T-helper 2 cell treated with Interferon-gamma antibody and Interleukin-4, amounts not matched to agents 5 μg/mL and 100 μg/mL, for 36 hours (primary cell): ENCODE data around the gene GSG1L.

Experiments used
- DNase-seq: peaks from one replicate; pipeline ENCODE4 v3.0.0; 2021; ENCODE audit warnings: low spot score
- H3K27ac Mint-ChIP-seq: one replicate; pipeline ENCODE4 v1.8.0; 2021; ENCODE audit warnings: mild to moderate bottlenecking, mixed read lengths
- H3K27me3 Mint-ChIP-seq: one replicate; pipeline ENCODE4 v1.8.0; 2021; ENCODE audit warnings: low read depth, mixed read lengths
- H3K36me3 Mint-ChIP-seq: one replicate; pipeline ENCODE4 v1.8.0; 2021; ENCODE audit warnings: low read depth, mixed read lengths
- H3K4me1 Mint-ChIP-seq: one replicate; pipeline ENCODE4 v1.8.0; 2021; ENCODE audit warnings: low read depth, mixed read lengths
- H3K4me3 Mint-ChIP-seq: one replicate; pipeline ENCODE4 v1.8.0; 2022; ENCODE audit warnings: mild to moderate bottlenecking, moderate library complexity, mixed read lengths
- H3K9me3 Mint-ChIP-seq: one replicate; pipeline ENCODE4 v1.8.0; 2021; ENCODE audit warnings: mixed read lengths

Gene GSG1L

GRCh38 chr16:28098959-28099945, 35.7 kb upstream of the GSG1L start:
- Mint-ChIP-seq H3K4me1 (no peaks in the 10 kb centered on the region), H3K4me3 (no peak overlapping the region), H3K27me3 (no peaks in the 10 kb centered on the region), H3K9me3 (no peaks in the 10 kb centered on the region), H3K27ac (no peak overlapping the region), H3K36me3 (peaks cover 47% of the 10 kb centered on the region)
- DNase-seq: no peak

DNA sequence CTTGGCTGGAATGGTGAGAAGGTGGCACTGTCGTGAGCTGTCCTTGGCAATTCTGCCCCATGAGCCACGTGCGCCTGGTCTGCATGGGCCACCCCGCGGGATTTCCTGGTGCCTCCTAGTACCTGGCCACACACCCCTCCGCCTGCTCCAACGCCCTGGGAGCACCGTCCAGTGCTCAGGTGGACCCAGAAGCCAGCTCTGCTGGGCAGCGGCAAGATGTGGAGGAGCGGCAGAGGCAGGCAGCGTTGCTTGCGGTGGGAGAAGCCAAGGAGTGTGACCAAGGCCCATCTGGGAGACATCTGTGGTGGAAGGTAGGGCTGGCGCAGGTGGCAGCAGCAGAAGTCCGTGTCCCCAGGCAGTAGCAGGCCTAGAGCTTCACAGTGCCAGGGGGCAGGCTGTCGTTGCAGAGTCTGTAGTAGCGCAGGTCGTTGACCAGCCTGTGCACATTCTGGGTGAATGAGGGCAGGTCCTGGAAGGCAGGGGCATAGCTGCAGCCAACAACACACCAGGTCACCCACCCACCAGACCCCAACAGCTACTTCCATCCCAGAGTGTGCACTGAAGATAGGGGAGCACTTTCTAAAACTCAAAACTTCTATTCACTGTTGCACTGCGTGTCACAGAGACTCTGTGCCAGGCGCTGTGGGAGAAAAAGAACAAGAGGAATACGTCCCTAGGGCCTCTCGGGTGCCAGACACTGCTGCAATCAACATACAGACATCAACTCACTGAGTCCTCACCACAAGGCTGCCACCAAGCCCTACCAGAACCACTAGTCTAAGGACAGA, 34.9 kb upstream of the GSG1L start:
- peaks cover 39% of the 10 kb centered on the region for H3K36me3 Mint-ChIP-seq
- H3K4me1 Mint-ChIP-seq: no peaks in the 10 kb centered on the region
- no peaks in the 10 kb centered on the region for H3K27me3 Mint-ChIP-seq
- H3K27ac Mint-ChIP-seq: no peak overlapping the region
- H3K4me3 Mint-ChIP-seq: no peak overlapping the region
- DNase-seq: no peak
- H3K9me3 Mint-ChIP-seq: no peaks in the 10 kb centered on the region

- DNase-seq: no peak
- Mint-ChIP-seq H3K27me3 (no peaks in the 10 kb centered on the region), H3K27ac (peak overlapping the region; percentile 34), H3K4me3 (no peak overlapping the region), H3K36me3 (peaks cover 33% of the 10 kb centered on the region), H3K4me1 (no peaks in the 10 kb centered on the region), H3K9me3 (no peaks in the 10 kb centered on the region)
Measured at GRCh38 chr16:28096983-28097899, 33.7 kb upstream of the GSG1L start.

- H3K9me3 Mint-ChIP-seq: no peaks in the 10 kb centered on the region
- no peak for DNase-seq
- no peaks in the 10 kb centered on the region for H3K27me3 Mint-ChIP-seq
- H3K36me3 Mint-ChIP-seq: peaks cover 13% of the 10 kb centered on the region
- H3K27ac Mint-ChIP-seq: no peak overlapping the region
- H3K4me3 Mint-ChIP-seq: no peak overlapping the region
- H3K4me1 Mint-ChIP-seq: no peaks in the 10 kb centered on the region
Measured at GRCh38 chr16:28093385-28093725, 29.8 kb upstream of the GSG1L start.

- H3K27me3 Mint-ChIP-seq: no peaks in the 10 kb centered on the region
- no peak overlapping the region for H3K4me3 Mint-ChIP-seq
- H3K36me3 Mint-ChIP-seq: peaks cover 11% of the 10 kb centered on the region
- no peak for DNase-seq
- H3K9me3 Mint-ChIP-seq: no peaks in the 10 kb centered on the region
- H3K27ac Mint-ChIP-seq: no peak overlapping the region
- H3K4me1 Mint-ChIP-seq: no peaks in the 10 kb centered on the region
Measured at GRCh38 chr16:28092721-28093384, 29.3 kb upstream of the GSG1L start.

DNA sequence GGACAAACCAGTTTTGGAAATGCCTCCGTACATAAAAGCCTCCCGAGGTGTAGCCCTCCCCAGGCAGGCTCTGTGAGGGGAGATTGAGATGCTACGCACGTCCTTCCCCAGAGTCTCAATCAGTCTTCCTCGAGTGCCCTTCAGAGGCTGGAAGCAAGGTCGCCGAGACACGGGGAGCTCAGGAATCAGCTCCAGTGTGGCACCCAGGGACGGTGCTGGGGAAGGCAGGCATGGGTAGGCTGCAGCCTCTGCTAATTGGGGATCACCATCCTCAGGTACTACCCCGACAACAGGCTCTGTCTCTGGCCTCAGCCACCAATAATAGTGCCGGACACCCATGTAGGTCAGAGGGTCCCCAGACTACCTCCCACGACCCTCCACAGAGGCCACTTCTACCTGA, 28.1 kb upstream of the GSG1L start:
- peaks cover 2% of the 10 kb centered on the region for H3K36me3 Mint-ChIP-seq
- no peak for DNase-seq
- no peak overlapping the region for H3K4me3 Mint-ChIP-seq
- H3K27me3 Mint-ChIP-seq: no peaks in the 10 kb centered on the region
- no peaks in the 10 kb centered on the region for H3K9me3 Mint-ChIP-seq
- H3K4me1 Mint-ChIP-seq: no peaks in the 10 kb centered on the region
- H3K27ac Mint-ChIP-seq: no peak overlapping the region

GRCh38 chr16:28090646-28091377, 27.3 kb upstream of the GSG1L start:
- no peaks in the 10 kb centered on the region for H3K9me3 Mint-ChIP-seq
- no peak overlapping the region for H3K27ac Mint-ChIP-seq
- H3K27me3 Mint-ChIP-seq: no peaks in the 10 kb centered on the region
- H3K4me3 Mint-ChIP-seq: no peak overlapping the region
- no peak for DNase-seq
- peaks cover 2% of the 10 kb centered on the region for H3K36me3 Mint-ChIP-seq
- H3K4me1 Mint-ChIP-seq: no peaks in the 10 kb centered on the region

GRCh38 chr16:28089992-28090365, 26.5 kb upstream of the GSG1L start:
- no peak for DNase-seq
- no peaks in the 10 kb centered on the region for H3K9me3 Mint-ChIP-seq
- peak overlapping the region; percentile 13 for H3K27ac Mint-ChIP-seq
- no peaks in the 10 kb centered on the region for H3K27me3 Mint-ChIP-seq
- no peak overlapping the region for H3K4me3 Mint-ChIP-seq
- H3K4me1 Mint-ChIP-seq: no peaks in the 10 kb centered on the region
- peaks cover 2% of the 10 kb centered on the region for H3K36me3 Mint-ChIP-seq

GRCh38 chr16:28089205-28089991, 25.9 kb upstream of the GSG1L start:
- Mint-ChIP-seq H3K27me3 (no peaks in the 10 kb centered on the region), H3K4me3 (no peak overlapping the region), H3K4me1 (no peaks in the 10 kb centered on the region), H3K36me3 (peaks cover 2% of the 10 kb centered on the region), H3K9me3 (no peaks in the 10 kb centered on the region), H3K27ac (peak overlapping the region; percentile 13)
- no peak for DNase-seq

DNA sequence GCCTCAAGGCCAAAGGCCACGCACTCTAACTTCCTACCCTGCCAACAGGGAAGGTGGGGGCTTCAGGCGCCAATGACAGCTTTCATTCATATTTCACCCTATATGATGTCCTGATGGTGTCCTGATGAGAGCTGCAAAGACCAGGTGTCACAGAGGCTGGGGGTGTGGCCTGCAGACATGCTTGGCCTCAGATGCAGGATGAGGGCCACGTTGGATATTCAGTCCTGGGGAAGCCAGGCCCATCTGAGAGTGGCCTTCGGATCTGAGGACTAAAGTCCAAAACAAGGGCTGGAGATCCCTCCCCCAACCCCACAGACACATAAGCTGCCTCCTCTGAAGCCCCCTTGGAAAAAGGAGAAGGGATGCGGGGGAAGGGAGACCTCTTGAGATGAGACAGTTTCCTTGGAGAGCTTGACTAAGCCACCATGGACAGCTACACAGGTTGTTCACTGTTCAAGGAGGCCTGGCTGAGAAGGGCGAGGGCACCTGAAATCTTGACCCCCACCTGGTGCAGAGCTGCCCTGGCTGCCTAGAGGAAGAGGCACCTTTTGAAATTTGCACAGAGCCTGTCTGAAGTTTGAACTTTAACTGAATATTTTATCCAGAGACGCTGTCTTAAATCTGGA, 24.3 kb upstream of the GSG1L start:
- no peak for DNase-seq
- H3K4me3 Mint-ChIP-seq: no peak overlapping the region
- peaks cover 2% of the 10 kb centered on the region for H3K36me3 Mint-ChIP-seq
- H3K4me1 Mint-ChIP-seq: no peaks in the 10 kb centered on the region
- H3K27me3 Mint-ChIP-seq: no peaks in the 10 kb centered on the region
- no peak overlapping the region for H3K27ac Mint-ChIP-seq
- H3K9me3 Mint-ChIP-seq: no peaks in the 10 kb centered on the region

DNA sequence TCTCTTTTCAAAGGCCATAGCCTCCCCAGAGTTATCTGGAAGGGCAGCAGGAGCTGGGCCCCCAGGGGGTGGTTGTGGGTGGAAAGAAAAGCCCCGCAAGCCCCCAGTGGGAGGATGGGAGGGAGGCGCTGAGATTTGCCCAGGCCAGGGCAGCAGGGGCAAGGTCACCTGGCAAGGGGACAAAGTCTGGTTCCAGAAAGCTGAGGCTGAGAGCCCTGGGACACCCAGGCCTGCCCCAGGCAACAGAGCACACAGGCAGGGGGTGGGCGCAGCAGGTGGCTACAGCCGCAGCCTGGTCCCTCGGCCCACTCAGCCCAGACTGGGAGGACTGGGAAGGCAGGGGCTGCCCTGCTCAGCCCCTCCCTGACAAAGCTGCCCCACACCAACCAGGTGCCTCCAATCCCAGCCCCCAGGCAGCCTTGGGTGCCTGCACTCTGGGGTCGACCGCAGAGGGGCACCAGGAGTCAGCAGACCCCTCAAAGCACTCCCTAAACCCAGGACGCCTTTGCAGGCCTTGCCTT, 23.7 kb upstream of the GSG1L start:
- H3K4me3 Mint-ChIP-seq: no peak overlapping the region
- DNase-seq: no peak
- no peaks in the 10 kb centered on the region for H3K9me3 Mint-ChIP-seq
- H3K27me3 Mint-ChIP-seq: no peaks in the 10 kb centered on the region
- no peaks in the 10 kb centered on the region for H3K4me1 Mint-ChIP-seq
- peaks cover 2% of the 10 kb centered on the region for H3K36me3 Mint-ChIP-seq
- H3K27ac Mint-ChIP-seq: no peak overlapping the region
